Fibroblast of skin of right biceps (primary cell): ENCODE data around the gene HNRNPK.

ENCODE experiments used
- DNase-seq: peaks from one replicate; pipeline ENCODE4 v3.0.0-alpha.2; 2013

The HNRNPK gene

DNA sequence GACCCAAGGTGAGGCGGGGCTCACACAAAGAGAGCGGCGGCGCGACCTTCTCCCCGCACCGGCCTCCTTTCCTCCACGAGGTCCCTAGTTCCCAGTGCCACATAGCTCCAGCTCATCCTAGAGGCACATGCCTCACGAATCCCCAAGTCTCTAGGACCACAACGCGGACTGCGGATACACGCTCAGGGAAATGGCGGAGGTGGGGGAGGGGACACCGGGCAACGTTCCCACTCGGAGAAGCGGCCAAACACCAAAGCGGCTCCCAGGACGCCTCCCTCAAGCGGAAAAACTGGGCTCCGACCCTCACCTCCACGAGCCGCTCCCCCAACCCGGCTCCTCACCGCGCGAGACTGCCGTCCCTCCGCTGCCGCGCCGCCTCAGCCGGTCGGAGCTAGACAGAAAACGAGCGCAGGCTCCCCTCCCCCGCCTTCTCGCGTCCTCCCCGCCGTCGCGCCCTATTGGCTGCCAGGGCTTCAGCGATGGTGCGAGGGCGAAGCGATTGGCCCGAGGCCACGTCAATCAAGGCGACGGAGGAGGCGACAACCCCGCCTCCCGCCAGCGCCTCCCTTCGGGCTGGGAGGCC is at the start of gene HNRNPK:
Gene HNRNPK, minus strand, starts transcription at position 404 of the 583 bp plus-strand sequence. CDS start 1,963 bp downstream, outside the sequence.
- DNase-seq = peak; percentile 99

DNA sequence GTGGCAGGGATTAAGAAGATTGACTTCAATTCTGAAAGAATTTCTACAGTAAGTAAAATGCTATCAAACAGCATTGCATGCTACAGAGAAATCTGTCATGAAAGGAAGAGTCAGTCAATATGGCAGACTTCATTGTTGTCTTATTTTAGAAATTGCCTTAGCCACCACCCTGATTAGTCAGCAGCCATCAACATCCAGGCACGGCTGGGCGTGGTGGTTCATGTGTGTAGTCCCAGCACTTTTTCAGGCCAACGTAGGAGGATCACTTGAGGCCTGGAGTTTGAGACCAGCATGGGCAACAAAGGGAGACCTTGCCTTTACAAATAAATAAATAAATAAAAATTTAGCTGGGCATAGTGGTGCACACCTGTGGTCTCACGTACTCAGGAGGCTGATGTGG is 47.2 kb upstream of the HNRNPK start:
- DNase-seq = no peak

DNA sequence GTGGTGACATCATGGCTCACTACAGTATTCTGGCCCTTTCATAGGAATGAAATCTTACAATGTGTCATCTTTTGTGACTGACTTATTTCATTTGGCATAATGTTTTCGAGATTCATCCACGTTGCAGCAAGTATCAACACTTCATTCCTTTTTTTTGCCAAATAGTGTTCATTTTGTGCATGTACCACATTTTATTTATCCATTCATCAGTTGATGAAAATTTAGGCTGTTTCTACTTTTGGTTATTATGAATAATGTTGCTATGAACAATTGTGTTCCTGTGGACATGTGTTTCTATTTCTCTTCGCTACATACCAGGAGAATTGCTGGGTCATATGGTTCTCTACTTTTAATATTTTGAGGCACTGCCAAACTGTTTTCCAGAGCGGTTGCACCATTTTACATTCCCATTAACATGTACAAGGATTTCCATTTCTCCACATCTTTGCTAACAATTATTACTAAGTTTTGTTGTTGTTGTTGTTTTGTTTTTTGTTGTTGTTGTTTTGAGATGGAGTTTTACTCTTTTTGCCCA is 44.1 kb upstream of the HNRNPK start:
- no peak for DNase-seq

DNA sequence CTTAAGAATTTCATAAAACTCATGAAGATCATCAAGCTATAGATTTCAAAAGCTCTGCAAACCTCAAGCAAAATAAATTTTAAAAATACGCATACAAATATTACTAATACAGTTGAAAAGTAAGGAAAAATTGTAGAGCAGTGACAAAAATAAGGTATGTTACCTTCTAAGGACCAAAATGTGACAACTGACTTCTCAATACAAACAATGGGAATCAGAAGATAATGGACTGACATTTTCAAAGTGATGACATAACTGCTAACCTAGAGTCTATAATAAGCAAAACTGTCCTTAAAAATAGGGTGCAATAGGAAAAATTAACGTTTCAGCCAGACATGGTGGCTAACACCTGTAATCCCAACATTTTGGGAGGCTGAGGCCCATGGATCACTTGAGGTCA is 27.6 kb upstream of the HNRNPK start:
- no peak for DNase-seq

DNA sequence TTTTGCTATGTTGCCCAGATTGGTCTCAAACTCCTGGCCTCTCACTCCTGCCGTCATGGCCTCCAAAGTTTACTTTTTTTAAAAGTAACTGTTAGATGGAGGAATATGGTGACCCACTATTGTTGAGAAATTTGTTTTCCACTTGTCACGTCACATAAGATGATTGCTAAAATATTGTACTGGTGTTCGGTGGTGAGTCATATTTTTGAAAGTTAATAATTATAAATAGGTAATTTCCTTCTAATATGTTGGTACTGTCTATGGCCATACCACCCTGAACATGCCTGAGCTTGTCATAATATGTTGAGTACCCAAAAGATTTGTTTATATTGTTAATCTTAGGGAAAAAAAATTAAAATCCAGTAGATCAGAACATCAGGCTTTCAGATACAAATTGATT is 23.2 kb upstream of the HNRNPK start:
- no peak for DNase-seq

DNA sequence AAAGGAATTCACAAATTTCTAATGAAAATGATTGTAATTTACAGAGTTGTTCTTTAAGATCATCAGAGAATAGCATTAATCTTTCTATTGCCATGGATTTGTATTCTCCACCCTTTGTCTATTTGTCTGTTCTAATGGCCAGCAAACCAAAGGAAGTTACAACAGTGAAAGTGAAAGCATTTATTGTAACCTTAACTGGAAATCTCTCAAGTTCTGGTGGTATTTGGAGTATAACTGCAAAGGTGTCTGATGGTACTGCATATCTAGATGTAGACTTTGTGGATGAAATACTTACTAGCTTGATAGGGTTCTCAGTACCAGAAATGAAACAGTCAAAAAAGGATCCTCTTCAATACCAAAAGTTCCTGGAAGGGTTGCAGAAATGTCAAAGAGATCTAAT is 22.3 kb upstream of the HNRNPK start:
- DNase-seq = no peak

DNA sequence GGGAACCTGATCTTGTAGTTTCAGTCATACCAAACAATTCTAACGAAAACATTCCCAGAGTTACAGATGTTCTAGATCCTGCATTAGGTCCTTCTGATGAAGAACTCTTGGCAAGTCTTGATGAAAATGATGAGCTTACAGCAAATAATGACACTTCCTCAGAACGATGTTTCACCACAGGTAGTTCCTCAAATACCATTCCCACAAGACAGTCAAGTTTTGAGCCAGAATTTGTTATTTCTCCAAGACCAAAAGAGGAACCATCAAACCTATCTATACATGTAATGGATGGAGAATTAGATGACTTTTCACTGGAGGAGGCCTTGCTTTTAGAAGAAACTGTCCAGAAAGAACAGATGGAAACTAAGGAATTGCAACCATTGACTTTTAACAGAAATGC is 21.6 kb upstream of the HNRNPK start:
- no peak for DNase-seq

DNA sequence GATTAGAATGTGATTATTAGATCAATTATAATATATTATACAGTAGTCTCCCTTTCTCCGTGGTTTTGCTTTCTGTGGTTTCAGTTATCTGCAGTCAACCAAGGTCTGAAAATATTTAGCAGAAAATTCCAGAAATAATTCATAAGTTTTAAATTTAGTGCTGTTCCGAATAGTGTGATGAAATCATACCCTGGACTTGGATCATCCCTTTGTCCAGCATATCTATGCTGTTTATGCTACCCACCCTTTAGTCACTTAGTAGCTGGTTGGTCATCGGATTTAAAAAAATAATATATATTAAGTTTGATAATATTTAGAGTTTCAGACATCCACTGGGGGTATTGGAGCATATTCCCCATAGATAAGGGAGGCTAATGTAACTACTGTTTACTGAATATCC is 20.2 kb upstream of the HNRNPK start:
- DNase-seq = peak; percentile 57

DNA sequence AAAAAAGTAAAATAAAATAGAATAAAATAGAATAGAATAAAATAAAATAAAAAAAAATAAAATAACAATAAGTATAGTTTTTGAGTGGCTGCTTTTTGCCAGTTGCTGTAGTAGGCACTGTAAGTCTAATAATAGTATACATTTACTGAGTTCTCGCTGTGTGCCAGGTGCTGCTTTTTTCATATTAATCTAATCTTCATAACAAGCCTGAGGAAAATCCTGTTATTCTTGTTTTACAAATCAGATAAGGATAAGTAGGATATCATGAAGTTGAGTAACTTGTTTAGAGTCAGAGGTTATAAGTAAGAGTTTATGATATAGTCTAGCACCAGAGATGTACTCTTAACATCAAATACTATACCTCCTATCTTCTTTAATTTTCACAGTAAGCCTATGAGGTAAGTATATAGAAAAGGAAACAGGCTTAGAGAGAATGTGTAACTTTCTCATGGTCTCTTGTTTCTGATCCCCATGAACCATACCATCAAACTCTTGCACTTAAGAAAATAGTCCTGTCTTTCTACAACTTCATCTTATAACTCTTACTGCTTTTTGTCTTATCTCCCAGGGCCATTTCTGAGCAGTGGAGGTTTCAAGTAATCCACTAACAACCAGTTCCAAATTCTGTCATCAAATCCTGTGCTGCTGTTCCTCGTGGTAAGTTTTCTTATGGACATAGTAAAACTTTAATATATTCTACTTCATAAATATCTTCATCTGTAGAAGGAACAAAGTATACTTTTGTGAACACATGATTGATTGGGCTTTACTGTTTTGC is 19.3 kb upstream of the HNRNPK start:
- DNase-seq = no peak

DNA sequence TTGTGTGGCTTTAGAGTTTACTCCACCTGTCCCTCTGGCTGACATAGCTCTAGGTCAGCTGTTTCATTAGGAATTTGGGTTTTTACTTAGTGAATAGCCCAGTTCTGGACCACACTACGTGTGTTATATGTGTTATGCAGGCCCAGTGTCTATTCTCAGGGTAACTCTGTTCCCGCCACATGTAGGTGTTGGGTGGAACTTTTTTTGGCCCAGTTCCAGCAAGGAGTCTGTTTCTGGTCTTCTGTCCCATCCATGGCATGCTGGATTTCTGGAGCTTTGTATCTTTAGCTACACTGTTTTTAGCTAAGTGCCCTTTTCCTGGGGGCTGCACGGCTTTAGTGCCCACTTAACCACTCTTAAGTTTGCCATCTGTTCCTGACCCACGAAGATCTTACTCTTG is 16.1 kb upstream of the HNRNPK start:
- no peak for DNase-seq

DNA sequence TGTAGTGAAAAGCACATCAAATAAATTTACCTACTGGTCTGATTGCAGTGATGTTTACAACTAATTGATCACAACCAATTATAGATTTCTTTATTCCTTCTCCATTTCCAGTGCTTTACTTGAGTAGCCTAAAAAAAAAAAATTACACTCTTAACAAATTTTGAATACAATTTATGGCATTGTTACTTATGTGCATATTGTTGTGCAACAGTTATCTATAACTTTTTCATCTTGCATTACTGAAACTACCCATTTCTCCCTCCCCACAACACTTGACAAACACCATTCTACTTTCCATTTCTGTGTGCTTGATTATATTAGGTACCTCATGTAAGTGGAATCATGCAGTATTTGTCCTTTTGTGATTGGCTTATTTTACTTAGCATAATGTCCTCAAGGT is 12.9 kb upstream of the HNRNPK start:
- no peak for DNase-seq

DNA sequence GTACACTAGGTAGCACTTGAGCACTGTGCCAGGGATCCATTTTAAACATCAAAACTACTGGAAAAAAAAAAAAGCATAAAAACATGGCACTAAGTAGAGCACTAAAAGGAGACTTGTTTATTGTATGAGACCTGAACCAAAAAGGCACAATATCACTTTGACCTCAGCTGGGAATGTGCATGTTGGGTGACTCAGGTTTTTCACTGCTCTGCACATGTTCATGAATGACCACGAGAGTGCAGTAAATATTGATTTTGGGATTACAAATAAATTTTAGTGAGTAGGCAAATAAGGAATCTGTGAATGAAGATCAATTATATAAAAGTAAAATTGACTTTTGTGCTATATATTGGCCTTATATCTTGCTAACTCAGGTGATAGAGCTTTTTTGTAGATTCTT is 12.4 kb upstream of the HNRNPK start:
- no peak for DNase-seq

DNA sequence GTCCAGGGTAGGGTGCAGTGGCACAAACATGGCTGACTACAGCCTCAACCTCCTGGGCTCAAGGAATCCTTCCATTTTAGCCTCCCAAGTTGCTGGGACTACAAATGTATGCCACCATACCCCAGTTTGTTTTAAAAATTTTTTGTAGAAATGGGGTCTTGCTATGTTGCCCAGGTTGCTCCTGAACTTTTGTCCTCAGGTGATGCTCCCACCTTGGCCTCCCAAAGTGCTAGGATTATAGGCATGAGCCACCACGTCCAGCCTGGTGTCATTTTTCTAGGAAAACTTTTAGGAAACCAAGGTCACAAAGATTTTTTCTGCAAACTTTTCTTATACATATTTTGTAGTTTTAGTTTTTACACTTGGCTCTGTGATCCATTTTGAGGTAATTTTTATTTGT is 11.3 kb upstream of the HNRNPK start:
- DNase-seq = no peak

DNA sequence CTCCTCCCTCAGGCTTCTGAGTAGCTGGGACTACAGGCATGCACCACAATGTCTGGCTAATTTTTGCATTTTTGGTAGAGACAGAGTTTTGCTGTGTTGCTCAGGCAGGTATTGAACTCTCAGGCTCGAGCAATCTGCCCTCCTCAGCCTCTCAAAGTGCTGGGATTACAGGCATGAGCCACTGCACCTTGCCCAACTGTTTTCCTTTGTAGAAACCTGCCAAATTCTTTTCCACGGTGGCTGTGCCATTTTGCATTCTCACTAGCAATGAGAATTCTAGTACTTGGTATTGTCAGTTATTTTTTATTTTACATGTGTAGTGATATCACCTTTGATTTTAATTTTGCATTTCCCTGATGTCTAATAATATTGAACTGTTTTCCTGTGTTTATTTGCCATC is 8.4 kb upstream of the HNRNPK start:
- DNase-seq = no peak

DNA sequence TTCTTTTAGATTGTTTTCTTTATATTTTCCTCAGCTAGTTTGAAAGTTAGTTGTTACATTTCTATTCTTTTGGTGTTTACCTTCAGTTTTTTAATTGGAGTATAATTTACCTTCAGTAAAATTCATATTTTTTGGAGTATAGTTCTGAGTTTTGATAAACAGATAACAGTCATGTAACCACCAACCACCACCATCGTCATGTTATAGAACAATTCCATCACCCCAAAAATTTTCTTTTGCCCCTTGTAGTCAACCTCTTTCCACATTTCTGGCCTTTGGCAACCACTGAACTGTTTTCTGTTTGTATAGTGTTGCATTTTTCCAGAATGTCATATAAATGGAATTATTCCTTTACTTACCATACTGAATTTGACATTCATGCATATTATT is 7.4 kb upstream of the HNRNPK start:
- DNase-seq = no peak

DNA sequence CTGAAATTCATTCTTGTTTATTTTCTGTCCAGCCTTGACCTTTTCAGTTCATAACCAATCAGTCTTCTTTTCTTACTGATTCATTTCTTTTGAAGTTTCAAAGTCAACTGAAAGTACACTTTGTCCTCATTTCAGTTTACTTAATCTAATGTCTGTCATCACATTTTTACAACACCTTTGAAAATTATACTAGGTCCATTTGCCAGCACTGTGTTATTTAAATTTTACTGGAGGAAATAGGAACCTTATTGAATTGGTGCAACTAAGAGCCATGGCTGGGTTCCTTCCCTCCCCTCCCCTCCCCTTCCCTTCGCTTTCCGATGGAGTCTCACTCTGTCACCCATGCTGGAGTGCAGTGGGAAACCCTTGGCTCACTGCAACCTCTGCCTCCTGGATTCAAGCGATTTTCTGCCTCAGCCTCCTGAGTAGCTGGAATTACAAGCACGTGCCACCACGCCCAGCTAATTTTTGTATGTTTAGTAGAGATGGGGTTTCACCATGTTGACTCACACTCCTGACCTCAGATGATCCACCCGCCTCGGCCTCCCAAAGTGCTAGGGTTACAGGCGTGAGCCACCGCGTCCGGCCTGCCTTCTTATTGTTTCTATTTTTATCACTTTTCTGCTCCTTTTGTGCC is 6.9 kb upstream of the HNRNPK start:
- DNase-seq = peak; percentile 40

DNA sequence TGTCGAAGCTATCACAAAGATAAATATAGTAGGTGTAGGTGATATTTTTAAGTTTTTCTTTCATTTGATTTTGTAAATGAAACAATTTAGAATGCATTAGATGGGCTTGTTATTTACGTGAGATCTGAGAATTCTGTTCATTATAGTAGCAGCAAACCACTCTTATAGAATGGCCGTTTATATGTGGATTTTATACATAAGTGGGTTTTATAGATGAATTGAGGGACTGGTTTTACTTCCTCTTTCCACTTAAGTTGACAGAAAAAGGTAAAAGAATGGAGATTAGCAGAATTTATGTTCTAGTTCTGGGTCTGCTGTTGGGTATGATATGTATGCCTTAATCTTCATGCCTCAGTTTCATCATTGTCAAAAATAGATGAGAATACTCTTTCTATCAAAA is 6.2 kb upstream of the HNRNPK start:
- DNase-seq = no peak

DNA sequence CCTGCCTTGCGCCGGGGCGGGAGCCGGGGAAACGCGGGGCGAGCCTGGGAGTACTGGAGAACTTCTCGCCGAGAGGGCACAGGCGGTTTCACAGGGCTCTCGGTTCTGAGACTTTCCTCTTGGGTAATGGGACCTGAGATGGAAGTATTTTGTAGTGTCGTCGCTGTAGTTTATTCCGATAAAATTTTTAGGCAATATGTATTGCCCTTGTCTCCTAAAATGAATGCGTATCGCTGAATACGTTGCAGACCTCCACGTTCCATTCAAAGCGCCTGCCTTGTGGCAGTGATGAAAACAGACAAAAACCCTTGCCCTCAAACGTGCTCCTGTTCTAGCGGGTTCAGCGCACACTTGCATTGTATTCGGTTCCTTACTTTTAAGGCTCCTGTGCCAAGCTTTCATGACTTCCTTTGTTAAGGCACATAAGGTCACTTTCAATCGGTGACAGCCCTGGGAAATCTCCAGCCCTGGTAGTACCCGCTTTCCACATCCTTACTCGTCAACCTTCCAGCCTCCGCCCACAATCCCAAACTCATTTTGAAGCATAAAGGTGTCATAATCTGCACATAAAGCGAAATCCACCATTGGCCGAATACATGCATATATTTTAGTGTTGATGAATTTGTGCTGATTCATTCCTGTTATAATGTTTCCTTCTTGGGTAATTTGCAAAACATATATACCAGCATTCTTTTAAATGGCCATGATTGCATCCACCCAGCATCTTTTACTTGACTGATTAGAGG is 1.3 kb upstream of the HNRNPK start:
- peak; percentile 58 for DNase-seq

DNA sequence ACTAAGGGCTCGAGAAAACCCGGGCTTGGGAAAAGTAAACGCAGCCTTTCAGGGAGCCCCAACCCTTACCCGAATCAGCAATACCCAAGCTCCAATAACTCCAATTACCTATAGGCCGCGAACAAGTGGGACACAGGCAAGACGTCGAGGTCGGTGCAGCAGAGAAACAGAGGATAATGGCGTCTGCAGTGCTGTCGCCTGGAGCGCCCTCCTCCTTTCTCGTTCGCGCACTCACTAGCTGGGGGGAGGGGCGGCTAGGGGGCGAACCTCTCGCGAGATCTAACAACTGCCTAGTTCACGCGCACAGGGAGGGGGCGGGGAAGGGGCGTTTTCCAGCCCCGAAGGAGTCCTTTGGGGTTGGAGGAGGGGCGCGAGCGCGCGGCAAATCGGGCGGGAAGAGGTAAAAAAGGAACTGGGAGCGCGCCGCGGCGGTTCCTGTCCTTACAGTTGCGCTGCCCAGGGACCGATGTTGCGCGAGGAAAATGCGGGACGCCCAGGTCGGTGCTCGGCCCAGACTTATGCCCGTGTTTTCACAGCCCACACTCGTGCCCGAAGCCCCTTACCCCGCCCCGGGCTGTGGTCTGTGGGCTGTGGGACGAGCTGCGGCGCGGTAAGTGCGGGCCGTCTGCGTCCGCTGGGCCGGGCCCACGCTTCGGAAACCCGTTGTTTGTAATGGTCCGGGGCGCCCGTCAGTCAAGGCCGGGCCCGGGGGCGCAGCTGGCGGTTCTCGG is 545 bp upstream of the HNRNPK start, which contains the start of gene RMI1:
Gene RMI1, plus strand, starts transcription at position 411 of the 731 bp plus-strand sequence. CDS start 20,182 bp downstream, outside the sequence.
- peak; percentile 99 for DNase-seq

DNA sequence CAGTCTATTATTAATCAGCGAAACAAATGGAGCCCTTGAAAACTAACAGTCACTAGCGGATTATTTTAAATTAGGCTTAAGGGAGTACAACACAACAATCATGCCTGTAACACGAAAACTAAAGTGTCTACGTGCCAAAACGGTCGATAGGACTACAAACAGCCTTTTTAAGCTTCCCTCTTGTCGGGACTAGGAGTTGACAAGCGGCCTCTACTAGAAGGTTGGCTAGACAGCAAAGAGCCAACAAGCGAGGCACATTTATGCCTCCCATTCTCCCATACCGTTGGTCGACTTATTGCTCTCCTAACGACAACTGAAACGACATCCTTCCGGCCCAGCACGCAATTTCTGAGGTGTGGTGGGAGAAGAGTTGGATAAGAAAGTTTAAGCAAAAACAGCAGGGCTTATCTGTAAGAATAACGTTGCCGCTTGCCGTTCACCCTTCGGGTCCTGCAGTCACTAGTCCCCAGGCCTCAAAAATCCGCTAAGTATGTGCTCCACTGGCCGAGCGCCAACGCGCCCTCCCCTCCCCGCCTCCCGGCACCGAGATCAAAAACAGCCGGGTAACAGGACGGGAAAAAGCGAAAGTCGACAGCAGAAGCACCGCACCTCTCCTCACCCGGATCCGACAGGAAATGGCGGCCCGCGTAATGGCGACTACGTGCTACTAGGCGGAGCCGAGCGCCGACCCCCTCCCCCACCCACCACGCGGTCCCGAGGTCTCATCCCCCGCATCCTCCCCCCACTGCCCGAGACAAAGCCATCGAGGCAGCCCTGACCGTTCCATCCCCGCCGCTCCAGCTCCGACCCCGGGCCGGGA is 813 bp downstream of the HNRNPK start:
- peak; percentile 88 for DNase-seq

DNA sequence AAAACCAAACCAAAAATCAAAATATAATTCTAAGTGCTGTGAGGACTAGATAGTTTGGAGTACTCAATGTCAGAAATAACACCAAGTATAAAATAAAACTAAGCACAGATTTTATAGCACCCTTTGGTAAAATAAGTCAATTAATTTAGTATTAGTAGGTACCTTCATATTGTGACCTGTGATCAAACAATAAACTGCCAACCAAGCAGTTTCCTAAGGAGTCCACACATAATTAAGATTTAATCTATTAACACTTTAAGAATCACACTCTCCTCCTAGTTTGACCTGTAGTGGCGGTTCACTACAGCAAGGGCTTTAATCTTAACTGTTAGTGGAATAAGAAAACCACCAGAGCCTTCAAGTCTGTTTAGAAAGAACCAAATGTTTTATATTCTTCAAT is 2.8 kb downstream of the HNRNPK start:
- no peak for DNase-seq

DNA sequence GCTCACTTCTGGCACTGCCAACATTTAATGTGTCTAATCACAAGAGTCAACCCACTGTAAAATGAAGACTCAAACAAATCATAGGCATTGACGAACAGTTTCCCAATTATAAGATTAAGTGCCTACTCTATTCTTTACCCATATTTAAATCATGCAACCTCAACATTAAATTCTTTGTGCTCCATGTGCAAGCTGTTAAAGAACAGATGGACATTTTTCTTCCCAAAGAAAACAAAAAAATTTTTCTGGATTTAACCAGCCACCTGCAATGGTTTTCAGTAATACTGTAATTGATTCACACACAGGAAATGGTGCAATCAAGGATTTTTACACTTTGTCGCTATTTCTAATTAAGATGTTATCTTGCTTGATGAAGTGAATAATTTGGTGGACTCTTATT is 3.6 kb downstream of the HNRNPK start:
- DNase-seq = no peak
